ENCODE data around the gene SLC9A4. TPM values are rescaled to one million over a fixed set of nuclear protein-coding genes. Genes with fewer than 3 reads are reported as not detected.

The SLC9A4 gene
- total and polyA plus RNA-seq, 2 of the 4 experiments (the other 2 are of a cell fraction), result not detected

- Histone ChIP-seq H3K4me1 (ENCODE audit: control insufficient read depth, insufficient read depth, low read length) (no peaks in the 10 kb centered on the region; the same call in 1 of the 2 replicates), H3K36me3 (ENCODE audit: control insufficient read depth, insufficient read depth, low read length) (no peaks in the 10 kb centered on the region), H3K27me3 (ENCODE audit: control insufficient read depth, insufficient read depth, low read length) (peaks cover 12% of the 10 kb centered on the region), H4K5ac (ENCODE audit: low read depth, low read length) (no peak overlapping the region), H3K4me2 (ENCODE audit: low read depth, low read length) (no peak overlapping the region), H2BK15ac (ENCODE audit: low read depth, low read length) (no peak overlapping the region), H4K91ac (ENCODE audit: insufficient read depth, low read depth, low read length) (no peak overlapping the region), H3K9ac (ENCODE audit: low read depth, low read length) (no peak overlapping the region), H3K79me1 (ENCODE audit: low read depth in 1 of 2, low read length in 2 of 2) (no peaks in the 10 kb centered on the region), H3K9me3 (ENCODE audit: control insufficient read depth, insufficient read depth, low read length) (no peaks in the 10 kb centered on the region), H3K14ac (replicated peaks; ENCODE audit: low read depth, low read length) (no peak overlapping the region), H3K9me1 (ENCODE audit: insufficient read depth, low read length) (no peaks in the 10 kb centered on the region), H2AFZ (replicated peaks; ENCODE audit: low read length, poor library complexity) (no peak overlapping the region), H3K18ac (ENCODE audit: low read depth, low read length) (no peak overlapping the region), H3K4me3 (ENCODE audit: insufficient read depth, low read depth, low read length) (no peak overlapping the region), H2BK20ac (ENCODE audit: low read depth, low read length) (no peak overlapping the region), H2AK9ac (replicated peaks; ENCODE audit: low read depth, low read length, poor library complexity) (no peak overlapping the region), H3K4ac (ENCODE audit: low read depth, low read length) (no peak overlapping the region), H2BK5ac (ENCODE audit: low read depth, low read length, poor library complexity, severe bottlenecking) (no peak overlapping the region), H3K27ac (ENCODE audit: insufficient read depth, low read length) (no peak overlapping the region), H2BK120ac (ENCODE audit: low read depth, low read length) (no peak overlapping the region), H4K20me1 (ENCODE audit: insufficient read depth, low read length) (no peaks in the 10 kb centered on the region), H2AK5ac (ENCODE audit: low read depth, low read length) (no peak overlapping the region), H3K23ac (ENCODE audit: low read depth, low read length) (no peak overlapping the region), H3K56ac (ENCODE audit: extremely low read depth, insufficient read depth, low read length) (no peak overlapping the region), H4K8ac (ENCODE audit: low read depth in 2 of 2, low read length in 2 of 2) (no peak overlapping the region)
- BruUV-seq (replicated peaks), result no TSS peak
- TF ChIP-seq RCOR1 (IDR thresholded peaks at IDR 0.05; ENCODE audit: insufficient replicate concordance, low read length), result no peak
- no peak for TF ChIP-seq ELK1 (IDR thresholded peaks at IDR 0.05; ENCODE audit: borderline replicate concordance, low read depth, low read length)
- no peak for TF ChIP-seq BHLHE40 (IDR thresholded peaks at IDR 0.05; ENCODE audit: low read depth, low read length)
- 80% methylated on average over 1 of the region's 6 CpGs; no CpG with 5 or more reads in 1 of the 2 experiments for WGBS, 2 experiments (ENCODE audit: extremely low coverage in 2 of 2, insufficient read length in 1 of 2)
- in situ Hi-C loops (cut with MboI; ENCODE audit: low sequenced_read_pairs) (no loop called here), intact Hi-C loops (cut with micrococcal nuclease) (no loop called here), dilution Hi-C loops (cut with HindIII; ENCODE audit: low sequenced_read_pairs, unreplicated experiment) (no loop called here)
- ChIA-PET CTCF (interaction anchor here (1.3 kb wide), 1 partner anchor 11 kb away, joined by 4 read pairs; the partner anchor contains the start of gene SLC9A4), POLR2A (ENCODE audit: unreplicated experiment) (no interaction called here)
- ATAC-seq (ENCODE audit: low read depth) (no peak), DNase-seq (no peak)
Measured at GRCh38 chr2:102484310-102485061, 11.5 kb downstream of the SLC9A4 start.
